Psoas muscle (tissue), 7 donors: ENCODE measurements around the gene MTCL3.
A peak's percentile ranks its signal among the peaks of the same experiment; 100 is the strongest.

Source experiments
- ATAC-seq, 4 donors: fragments of 200-7000 bp; cut with Tn5 transposase; one replicate each; pipeline ENCODE4 v1.9.1; 2020; ENCODE audit warnings: moderate library complexity in 3 of 4, mild to moderate bottlenecking in 2 of 4
- DNase-seq, 2 donors: peaks; one replicate each; pipeline ENCODE4 v3.0.0-alpha.2; 2020
- H3K27ac ChIP-seq: fragments of 200-600 bp; one replicate; pipeline ENCODE4 v1.8.0; 2022
- H3K27me3 ChIP-seq, 3 donors: fragments of 200-600 bp in 1 of 3; one replicate each; pipeline versions ENCODE4 v1.6.1 to v1.8.0; 2013 to 2022; ENCODE audit warnings: low read length in 2 of 3, mild to moderate bottlenecking in 2 of 3, moderate library complexity in 1 of 3; ENCODE audit not compliant: insufficient read depth in 3 of 3
- H3K36me3 ChIP-seq, 2 donors: fragments of 200-600 bp in 1 of 2; one replicate each; pipeline versions ENCODE4 v1.6.1 to v1.8.0; 2013 to 2022; ENCODE audit warnings: low read depth in 1 of 2, mild to moderate bottlenecking in 1 of 2, moderate library complexity in 1 of 2; ENCODE audit not compliant: insufficient read depth in 1 of 2
- H3K4me1 ChIP-seq: fragments of 200-600 bp; one replicate; pipeline ENCODE4 v1.8.0; 2022
- H3K4me3 ChIP-seq: fragments of 200-600 bp; one replicate; pipeline ENCODE4 v1.8.0; 2022; ENCODE audit warnings: mild to moderate bottlenecking
- H3K9me3 ChIP-seq: fragments of 200-600 bp; one replicate; pipeline ENCODE4 v1.8.0; 2022
- WGBS, 3 donors: extraction: QIAGEN DNeasy Blood & Tissue Kit; methylation state at CpG; one replicate each; pipeline versions ENCODE4 v1.1.6 to v1.1.7; 2013; 5-methylcytosine and 5-hydroxymethylcytosine counted together
- intact Hi-C, 2 donors: fragments of 100-400 bp; cut with DNase I; formaldehyde crosslinking; loops; one replicate each; pipeline versions ENCODE4 v1.11.0 to v1.14.2; 2022
- TF ChIP-seq, protein P1 (sequence below): fragments of 200-600 bp; IDR thresholded peaks from one replicate; pipeline ENCODE4 v1.8.0; 2022; ENCODE audit warnings: antibody characterized with exemption
- donor health status: healthy with polysubstance abuse.
- donor health status: DM: no; HTN: no; CAD: no; lungs with moderate emphysema.
- donor health status: Bipolar disorder and iron deficiency.
- donor health status: healthy.
- donor health status: DM: yes; HTN: yes; CAD: no.
- donor health status: DM: no; HTN: no; CAD: no.
- donor health status: DM: yes; HTN: yes; CAD: no.

MTCL3 gene

DNA sequence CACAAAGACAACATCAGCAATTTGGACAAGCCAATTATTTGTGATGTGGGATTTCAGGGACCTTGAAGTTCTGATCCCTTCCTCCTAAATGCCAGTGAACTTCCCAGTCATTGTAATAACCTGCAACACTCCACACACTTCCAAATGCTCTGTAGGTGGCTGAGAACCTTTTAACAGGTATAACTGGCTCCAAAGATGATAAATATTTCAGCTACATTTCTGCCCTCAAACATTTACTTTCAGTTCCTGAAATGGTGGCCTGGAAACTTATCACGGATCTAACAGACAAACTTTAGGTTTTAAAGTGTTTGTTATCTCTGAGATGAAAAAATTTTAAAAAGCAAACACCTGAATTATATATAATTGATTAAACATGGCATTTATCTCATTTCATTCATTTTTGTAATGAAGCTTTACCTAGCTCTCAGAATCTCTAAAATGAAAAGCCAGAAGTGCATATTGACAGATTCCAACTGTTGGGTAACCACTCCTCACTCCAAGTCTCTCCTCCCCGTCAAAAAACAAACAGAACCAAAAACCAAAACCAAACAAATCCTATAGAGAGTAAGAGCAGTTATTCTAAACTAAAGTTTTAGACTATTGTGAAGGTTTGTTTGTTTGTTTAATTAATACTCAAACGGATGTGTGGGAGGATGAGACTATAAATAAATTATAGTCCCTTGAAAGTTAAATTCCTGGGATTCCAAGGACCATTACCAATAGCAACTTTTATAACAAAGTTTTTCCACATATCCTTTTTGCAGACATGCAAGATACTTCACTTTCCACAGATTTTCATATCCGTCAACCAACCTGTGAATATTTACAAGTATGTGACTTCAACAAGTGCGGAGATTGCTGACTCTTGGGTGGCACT is 47.5 kb downstream of the MTCL3 start:
- intact Hi-C loops = no loop called here

DNA sequence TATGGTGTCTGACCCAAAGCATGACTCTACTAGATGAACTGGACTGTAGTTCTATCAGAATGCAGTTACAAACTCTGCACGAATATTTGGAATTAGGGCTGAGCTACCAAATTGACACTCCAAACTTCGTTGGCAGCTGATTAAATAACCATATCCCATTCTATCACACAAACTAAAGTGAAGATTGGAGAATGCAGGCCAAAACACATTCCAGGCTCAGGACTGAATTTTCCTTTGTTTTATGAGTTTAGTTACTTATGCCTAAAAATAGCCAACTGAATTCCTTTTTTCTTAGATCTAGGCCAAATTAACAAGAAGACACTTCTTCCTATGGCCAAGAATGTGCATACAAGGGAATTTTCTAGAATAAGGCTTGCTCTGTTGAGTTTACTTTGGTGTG is 50.2 kb downstream of the MTCL3 start:
- peaks cover 9% of the 10 kb centered on the region for H3K4me1 ChIP-seq
- H3K36me3 ChIP-seq = no peaks in the 10 kb centered on the region
- no peak overlapping the region for H3K4me3 ChIP-seq
- ATAC-seq (no peak), DNase-seq (no peak)
- intact Hi-C loops = loop anchor here (5.0 to 10.0 kb wide), 3 partner anchors 46 to 168 kb away; partner anchors contain the start of gene MTCL3 (in 1 of the 2)
- no peak overlapping the region for H3K27ac ChIP-seq
- 46 to 55% (median 53%) methylated on average over 2 of the region's 2 CpGs for WGBS, 3 donors
- TF ChIP-seq, protein P1, sequence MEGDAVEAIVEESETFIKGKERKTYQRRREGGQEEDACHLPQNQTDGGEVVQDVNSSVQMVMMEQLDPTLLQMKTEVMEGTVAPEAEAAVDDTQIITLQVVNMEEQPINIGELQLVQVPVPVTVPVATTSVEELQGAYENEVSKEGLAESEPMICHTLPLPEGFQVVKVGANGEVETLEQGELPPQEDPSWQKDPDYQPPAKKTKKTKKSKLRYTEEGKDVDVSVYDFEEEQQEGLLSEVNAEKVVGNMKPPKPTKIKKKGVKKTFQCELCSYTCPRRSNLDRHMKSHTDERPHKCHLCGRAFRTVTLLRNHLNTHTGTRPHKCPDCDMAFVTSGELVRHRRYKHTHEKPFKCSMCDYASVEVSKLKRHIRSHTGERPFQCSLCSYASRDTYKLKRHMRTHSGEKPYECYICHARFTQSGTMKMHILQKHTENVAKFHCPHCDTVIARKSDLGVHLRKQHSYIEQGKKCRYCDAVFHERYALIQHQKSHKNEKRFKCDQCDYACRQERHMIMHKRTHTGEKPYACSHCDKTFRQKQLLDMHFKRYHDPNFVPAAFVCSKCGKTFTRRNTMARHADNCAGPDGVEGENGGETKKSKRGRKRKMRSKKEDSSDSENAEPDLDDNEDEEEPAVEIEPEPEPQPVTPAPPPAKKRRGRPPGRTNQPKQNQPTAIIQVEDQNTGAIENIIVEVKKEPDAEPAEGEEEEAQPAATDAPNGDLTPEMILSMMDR = no peak
- no peaks in the 10 kb centered on the region for H3K27me3 ChIP-seq
- H3K9me3 ChIP-seq = no peaks in the 10 kb centered on the region

More for the DNA sequence above, 47.5 kb downstream of the MTCL3 start:
- ATAC-seq (no peak), DNase-seq (no peak)
- Histone ChIP-seq H3K27ac (no peak overlapping the region), H3K4me3 (no peak overlapping the region), H3K27me3 (no peaks in the 10 kb centered on the region), H3K4me1 (no peaks in the 10 kb centered on the region), H3K9me3 (no peaks in the 10 kb centered on the region), H3K36me3 (no peaks in the 10 kb centered on the region)
- WGBS, 3 donors = 67 to 71% (median 70%) methylated on average over 5 of the region's 5 CpGs
- TF ChIP-seq, protein P1 = no peak

DNA sequence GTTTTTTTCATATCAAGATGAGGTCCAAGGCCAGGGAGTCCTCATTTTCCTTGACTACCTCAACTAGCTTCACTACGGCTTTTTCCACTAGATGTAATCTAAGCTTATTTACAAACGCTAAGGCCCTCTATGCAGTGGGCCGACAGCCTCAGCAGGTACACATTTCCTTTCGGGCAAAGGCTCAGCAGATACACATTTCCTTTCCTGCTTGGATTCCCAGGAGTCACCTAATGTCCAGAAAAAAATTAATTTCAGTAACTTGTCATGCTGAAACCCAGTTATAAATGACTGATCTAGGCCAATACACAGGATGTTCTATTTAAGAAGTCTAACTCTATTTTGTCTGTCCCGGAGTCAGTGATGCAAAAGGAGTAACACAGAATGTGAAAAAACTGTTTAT is 52.7 kb downstream of the MTCL3 start:
- Histone ChIP-seq H3K27ac (no peak overlapping the region), H3K36me3 (no peaks in the 10 kb centered on the region), H3K27me3 (no peaks in the 10 kb centered on the region), H3K4me3 (no peak overlapping the region), H3K9me3 (no peaks in the 10 kb centered on the region), H3K4me1 (peaks cover 27% of the 10 kb centered on the region)
- intact Hi-C loops = loop anchor here (5.0 to 10.0 kb wide), 3 partner anchors 48 to 171 kb away; partner anchors contain the start of gene MTCL3 (in 1 of the 2)
- no peak for DNase-seq
- no peak for ATAC-seq
- TF ChIP-seq, protein P1 = no peak
- WGBS, 3 donors = 72 to 80% (median 73%) methylated on average over 5 of the region's 5 CpGs

DNA sequence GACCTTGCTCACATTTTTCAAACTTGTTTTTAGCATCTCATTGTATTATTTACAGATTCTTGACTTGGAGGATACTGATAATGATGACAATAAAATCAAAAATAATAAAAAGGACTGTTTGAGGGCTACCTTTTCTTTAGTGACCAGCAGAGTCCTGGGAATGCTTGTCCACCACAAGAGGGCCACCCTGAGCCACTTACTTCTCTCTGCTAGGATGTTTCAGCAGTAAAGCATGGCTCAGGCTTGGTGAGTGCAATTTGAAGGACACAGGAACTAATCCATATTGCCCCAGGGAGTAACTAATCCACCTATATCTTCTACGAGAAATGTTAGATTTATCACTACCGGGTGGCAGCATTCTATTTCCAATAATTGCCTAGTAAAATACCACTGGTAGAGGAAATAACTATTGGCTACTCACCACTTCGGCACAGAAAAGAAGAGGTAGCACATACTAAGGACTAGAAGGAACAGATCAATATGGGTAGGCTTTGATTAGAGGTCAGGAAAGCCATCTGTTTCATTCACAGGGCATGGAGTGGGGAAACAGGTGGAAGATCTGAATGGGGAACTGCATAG is 54.2 kb downstream of the MTCL3 start:
- 30 to 35% (median 31%) methylated on average over 3 of the region's 3 CpGs for WGBS, 3 donors
- H3K27ac ChIP-seq = peak overlapping the region; percentile 97
- H3K4me3 ChIP-seq = no peak overlapping the region
- H3K4me1 ChIP-seq = peaks cover 33% of the 10 kb centered on the region
- peak; percentile 62 to 77 for DNase-seq
- ATAC-seq = peak; percentile 80 to 88 (median 88)
- TF ChIP-seq, protein P1 = peak; percentile 86
- H3K27me3 ChIP-seq = no peaks in the 10 kb centered on the region
- intact Hi-C loops = loop anchor here (2.0 to 10.0 kb wide), 5 partner anchors 50 to 172 kb away; partner anchors contain the start of genes ECHDC1 (in 1 of the 2) and MTCL3 (in 1 of the 2)
- H3K36me3 ChIP-seq = no peaks in the 10 kb centered on the region
- no peaks in the 10 kb centered on the region for H3K9me3 ChIP-seq
